Neural crest cell (in vitro differentiated cells): Measurements from ENCODE around the gene ACO2. TPM values are rescaled to one million over a fixed set of nuclear protein-coding genes. Genes with fewer than 3 reads are reported as not detected.
A peak's percentile ranks its signal among the peaks of the same experiment; 100 is the strongest.
"Not testable (repeated sequence)": the region's sequence is repeated elsewhere in the genome, so short reads cannot be mapped to it uniquely, and the experiment has no call there.

Source experiments
- DNase-seq: peaks from one replicate; pipeline ENCODE4 v3.0.0; 2021; ENCODE audit warnings: low read depth, mixed read lengths, low spot score
- H3K27ac Mint-ChIP-seq: one replicate; pipeline ENCODE4 v1.8.0; 2021; ENCODE audit warnings: mild to moderate bottlenecking, mixed read lengths; ENCODE audit not compliant: unreplicated experiment
- H3K27me3 Mint-ChIP-seq: 2 replicates; pipeline ENCODE4 v1.8.0; 2021; ENCODE audit warnings: low read depth, mild to moderate bottlenecking, mixed read lengths
- H3K36me3 Mint-ChIP-seq: 2 replicates; pipeline ENCODE4 v1.8.0; 2021; ENCODE audit warnings: low read depth, mild to moderate bottlenecking, mixed read lengths
- H3K4me1 Mint-ChIP-seq: 2 replicates; pipeline ENCODE4 v1.8.0; 2021; ENCODE audit warnings: mixed read lengths
- H3K4me3 Mint-ChIP-seq: one replicate; pipeline ENCODE4 v1.8.0; 2021; ENCODE audit warnings: mild to moderate bottlenecking, mixed read lengths
- H3K9me3 Mint-ChIP-seq: 2 replicates; pipeline ENCODE4 v1.8.0; 2021; ENCODE audit warnings: mixed read lengths
- long read RNA-seq: library from polyadenylated mRNA; unstranded; transcript quantifications from one replicate; pipeline ENCODE4 v2.0.0, GENCODE V29; 2020
- total RNA-seq: library from RNA; stranded (reverse); gene quantifications from 2 replicates; pipeline ENCODE4 v1.2.1, GENCODE V29; 2021
- TF ChIP-seq, protein P1 (sequence below): fragments of 200-600 bp; sonication (generic); conservative IDR thresholded peaks from 2 replicates; pipeline ENCODE4 v1.5.0; 2021; ENCODE audit warnings: antibody characterized with exemption, mild to moderate bottlenecking

The ACO2 gene
- 71.6 and 80.6 TPM in 2 replicates for total RNA-seq
- long read RNA-seq, transcript ACO2-201 (18 exons, 2,741 nt): major isoform, 379 of 453 reads
- long read RNA-seq, partial matches to known transcripts: 31 of 453 reads
- long read RNA-seq, other reads (novel, unspliced or antisense): 42 of 453 reads

DNA sequence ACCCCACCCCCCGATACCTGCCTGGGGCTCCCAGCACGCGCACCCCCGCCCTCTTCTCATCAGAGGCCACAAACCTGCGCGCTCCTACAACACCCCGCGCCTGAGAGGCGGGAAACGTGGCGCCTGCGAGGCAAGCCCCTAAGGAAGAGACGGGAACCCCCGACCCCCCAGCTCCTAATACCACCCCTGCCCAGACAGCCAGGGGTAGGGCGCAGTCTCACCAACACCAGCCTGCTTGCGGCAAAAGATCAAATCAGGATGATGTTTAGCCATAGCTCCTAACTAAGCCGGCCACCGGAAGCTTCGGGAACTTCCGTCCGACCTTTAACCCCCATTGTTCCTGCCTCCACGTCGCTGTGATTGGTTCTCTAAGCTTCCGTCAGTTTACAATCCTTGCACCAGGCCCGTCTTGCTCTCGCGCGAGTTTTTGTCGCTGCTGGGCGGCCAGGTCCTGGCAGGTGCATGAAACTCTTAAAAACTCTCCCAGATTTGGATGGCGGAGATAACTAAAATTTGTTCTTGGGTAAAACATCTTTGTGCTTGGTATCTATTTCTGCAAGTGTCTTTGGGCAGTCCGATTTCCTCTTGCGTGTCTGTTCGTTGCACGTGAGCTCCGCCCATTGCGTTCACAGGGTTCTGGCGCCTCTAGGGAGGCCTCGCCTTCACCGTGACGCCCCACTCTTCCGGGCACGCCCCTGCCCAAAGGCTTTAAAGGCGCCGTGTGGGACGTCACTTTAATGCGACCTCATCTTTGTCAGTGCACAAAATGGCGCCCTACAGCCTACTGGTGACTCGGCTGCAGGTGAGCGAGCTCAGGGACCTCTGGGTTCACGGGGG, at the start of gene ACO2, which contains the start of gene PHF5A:
Gene ACO2 (plus strand): TSS at position 737 of the 837 bp plus-strand sequence. CDS start 30 bp downstream, at position 767.
Gene PHF5A (minus strand): TSS at position 312 of the 837 bp plus-strand sequence. CDS start 39 bp downstream, at position 273.
- H3K27me3 Mint-ChIP-seq: no peaks in the 10 kb centered on the region
- TF ChIP-seq, protein P1, sequence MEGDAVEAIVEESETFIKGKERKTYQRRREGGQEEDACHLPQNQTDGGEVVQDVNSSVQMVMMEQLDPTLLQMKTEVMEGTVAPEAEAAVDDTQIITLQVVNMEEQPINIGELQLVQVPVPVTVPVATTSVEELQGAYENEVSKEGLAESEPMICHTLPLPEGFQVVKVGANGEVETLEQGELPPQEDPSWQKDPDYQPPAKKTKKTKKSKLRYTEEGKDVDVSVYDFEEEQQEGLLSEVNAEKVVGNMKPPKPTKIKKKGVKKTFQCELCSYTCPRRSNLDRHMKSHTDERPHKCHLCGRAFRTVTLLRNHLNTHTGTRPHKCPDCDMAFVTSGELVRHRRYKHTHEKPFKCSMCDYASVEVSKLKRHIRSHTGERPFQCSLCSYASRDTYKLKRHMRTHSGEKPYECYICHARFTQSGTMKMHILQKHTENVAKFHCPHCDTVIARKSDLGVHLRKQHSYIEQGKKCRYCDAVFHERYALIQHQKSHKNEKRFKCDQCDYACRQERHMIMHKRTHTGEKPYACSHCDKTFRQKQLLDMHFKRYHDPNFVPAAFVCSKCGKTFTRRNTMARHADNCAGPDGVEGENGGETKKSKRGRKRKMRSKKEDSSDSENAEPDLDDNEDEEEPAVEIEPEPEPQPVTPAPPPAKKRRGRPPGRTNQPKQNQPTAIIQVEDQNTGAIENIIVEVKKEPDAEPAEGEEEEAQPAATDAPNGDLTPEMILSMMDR: no peak
- DNase-seq: peak; percentile 96
- H3K36me3 Mint-ChIP-seq: peaks cover 12% of the 10 kb centered on the region
- H3K4me3 Mint-ChIP-seq: peak within 1 kb of the TSS; percentile 92
- H3K4me1 Mint-ChIP-seq: peaks cover 31% of the 10 kb centered on the region
- no peaks in the 10 kb centered on the region for H3K9me3 Mint-ChIP-seq
- peak within 1 kb of the TSS; percentile 99 for H3K27ac Mint-ChIP-seq

DNA sequence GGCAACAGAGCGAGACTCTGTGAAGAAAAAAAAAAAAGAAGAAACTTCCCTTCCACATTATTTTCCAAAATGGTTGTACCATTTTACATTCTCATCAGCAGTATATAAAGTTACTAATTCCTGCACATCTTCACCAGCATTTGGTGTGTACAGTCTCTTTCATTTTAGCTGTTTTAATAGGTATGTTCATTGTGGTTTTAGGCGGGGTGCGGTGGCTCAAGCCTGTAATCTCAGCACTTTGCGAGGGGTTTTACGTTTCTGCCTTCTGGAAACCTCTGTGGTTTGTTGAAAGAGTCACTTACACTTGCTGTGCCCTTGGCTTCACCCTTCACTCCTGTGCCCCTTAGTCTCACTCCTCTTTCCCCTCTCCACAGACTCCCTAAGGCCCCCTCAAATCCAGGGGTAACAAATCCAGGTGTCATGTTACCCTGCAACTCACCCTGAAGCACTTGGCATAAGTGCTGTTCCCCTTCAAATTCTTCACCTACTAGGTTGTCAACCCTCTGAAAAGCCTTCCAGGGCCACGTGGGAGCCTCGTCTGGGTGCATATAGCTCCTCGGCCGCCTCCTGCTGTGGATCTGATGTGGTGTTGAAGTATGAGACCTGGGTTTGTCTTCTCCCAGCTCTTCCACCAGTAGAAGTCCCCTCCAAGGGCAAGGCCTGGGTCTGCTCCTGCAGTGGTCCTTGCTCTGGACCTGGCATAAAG, 43.1 kb upstream of the ACO2 start:
- no peaks in the 10 kb centered on the region for H3K27me3 Mint-ChIP-seq
- TF ChIP-seq, protein P1: no peak
- H3K4me3 Mint-ChIP-seq: no peak overlapping the region
- H3K4me1 Mint-ChIP-seq: no peaks in the 10 kb centered on the region
- no peaks in the 10 kb centered on the region for H3K36me3 Mint-ChIP-seq
- no peaks in the 10 kb centered on the region for H3K9me3 Mint-ChIP-seq
- peak overlapping the region; percentile 31 for H3K27ac Mint-ChIP-seq
- no peak for DNase-seq

DNA sequence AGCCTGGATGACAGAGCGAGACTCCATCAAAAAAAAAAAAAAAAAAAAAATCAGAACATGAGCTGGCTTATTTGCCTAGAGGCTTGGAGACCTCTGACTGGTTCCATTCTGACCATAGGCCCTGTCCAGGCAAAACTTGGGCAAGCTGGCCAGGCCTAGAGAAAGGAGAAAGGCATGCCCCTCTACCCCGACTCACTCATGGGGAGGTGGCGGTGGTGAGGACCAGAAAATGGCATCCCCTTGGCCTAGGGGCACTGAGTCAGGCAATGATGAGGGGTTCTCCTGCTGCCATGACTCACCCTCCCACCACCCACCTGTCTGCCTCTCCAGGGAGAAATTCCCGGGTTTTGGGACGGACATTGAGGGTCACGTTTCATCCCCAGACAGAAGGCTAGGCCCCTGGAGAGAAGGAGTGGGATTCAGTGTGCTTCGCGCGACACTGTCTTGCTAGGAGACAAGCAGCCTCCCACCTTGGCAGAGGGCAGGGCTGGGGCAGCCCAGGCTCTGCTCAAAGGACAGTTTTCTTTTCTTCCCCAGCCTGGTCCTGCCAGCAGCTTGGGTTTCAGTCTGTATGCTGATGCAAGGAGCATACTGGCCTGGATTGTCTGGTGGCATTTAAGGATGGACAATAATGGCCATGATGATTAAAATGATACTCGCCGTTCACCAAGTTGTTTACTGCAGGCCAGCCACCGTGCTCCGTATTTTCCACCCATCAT, 39.5 kb upstream of the ACO2 start:
- H3K27me3 Mint-ChIP-seq: no peaks in the 10 kb centered on the region
- H3K36me3 Mint-ChIP-seq: peaks cover 16% of the 10 kb centered on the region
- TF ChIP-seq, protein P1: no peak
- H3K4me3 Mint-ChIP-seq: no peak overlapping the region
- H3K27ac Mint-ChIP-seq: no peak overlapping the region
- no peaks in the 10 kb centered on the region for H3K4me1 Mint-ChIP-seq
- DNase-seq: no peak
- no peaks in the 10 kb centered on the region for H3K9me3 Mint-ChIP-seq

DNA sequence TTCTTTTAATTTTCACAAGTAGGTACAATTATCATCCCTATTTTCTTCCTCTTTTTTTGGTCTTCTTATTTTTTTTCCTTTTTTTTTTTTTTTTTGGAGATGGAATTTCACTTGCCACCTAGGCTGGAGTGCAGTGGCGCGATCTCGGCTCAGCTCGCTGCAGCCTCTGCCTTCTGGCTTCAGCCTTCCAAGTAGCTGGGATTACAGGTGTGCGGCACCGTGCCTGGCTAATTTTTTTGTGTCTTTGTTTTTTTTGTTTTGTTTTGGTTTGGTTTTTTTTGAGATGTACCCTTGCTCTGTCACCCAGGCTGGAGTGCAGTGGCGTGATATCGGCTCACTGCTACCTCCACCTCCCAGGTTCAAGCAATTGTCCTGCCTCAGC, 39.0 kb upstream of the ACO2 start:
- Mint-ChIP-seq H3K27me3 (no peaks in the 10 kb centered on the region), H3K9me3 (no peaks in the 10 kb centered on the region), H3K4me3 (no peak overlapping the region), H3K4me1 (no peaks in the 10 kb centered on the region), H3K36me3 (peaks cover 16% of the 10 kb centered on the region), H3K27ac (no peak overlapping the region)
- TF ChIP-seq, protein P1: no peak
- no peak for DNase-seq

DNA sequence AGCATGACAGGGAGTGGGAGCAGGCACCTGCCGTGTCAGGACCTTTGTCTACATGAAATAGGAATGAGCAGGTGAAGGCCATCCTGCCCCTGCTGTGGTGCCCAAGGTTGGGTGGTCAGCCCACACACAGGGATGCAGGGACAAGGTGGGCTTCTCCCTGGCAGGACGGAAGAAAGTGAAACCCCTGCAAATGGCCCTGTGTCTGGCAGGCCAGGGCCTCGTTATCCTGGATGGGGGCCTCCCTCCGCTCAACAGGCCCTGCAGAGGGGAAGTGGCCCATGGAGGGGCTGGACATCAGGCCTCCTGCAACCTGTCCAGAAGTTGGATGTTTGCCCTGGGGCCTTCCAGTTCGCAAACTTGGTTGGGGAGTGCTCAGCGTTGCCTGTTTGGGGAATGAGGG, 37.3 kb upstream of the ACO2 start:
- TF ChIP-seq, protein P1: no peak
- H3K36me3 Mint-ChIP-seq: peaks cover 21% of the 10 kb centered on the region
- no peaks in the 10 kb centered on the region for H3K27me3 Mint-ChIP-seq
- no peak for DNase-seq
- H3K4me3 Mint-ChIP-seq: peak overlapping the region; percentile 39
- no peaks in the 10 kb centered on the region for H3K4me1 Mint-ChIP-seq
- no peak overlapping the region for H3K27ac Mint-ChIP-seq
- H3K9me3 Mint-ChIP-seq: no peaks in the 10 kb centered on the region

DNA sequence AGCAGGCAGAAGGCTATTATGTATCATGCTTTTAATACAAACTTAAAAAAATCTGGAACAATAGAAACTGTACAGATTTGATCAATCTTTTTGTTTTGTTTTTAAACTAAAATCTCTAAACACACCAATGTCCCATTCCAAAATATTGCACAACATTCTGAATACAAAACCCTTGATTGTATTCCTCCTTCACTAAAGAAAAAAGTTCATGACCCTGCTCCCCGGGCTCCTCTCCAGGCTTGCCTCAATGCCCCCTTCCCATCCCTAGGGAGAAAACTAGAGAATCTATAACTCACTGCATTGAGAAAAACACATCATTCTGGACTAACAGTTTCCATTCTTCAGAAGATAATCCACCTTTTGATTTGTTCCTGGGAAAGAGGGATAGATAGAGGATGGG, 35.4 kb upstream of the ACO2 start:
- H3K36me3 Mint-ChIP-seq: peaks cover 21% of the 10 kb centered on the region
- not testable (repeated sequence) for H3K9me3 Mint-ChIP-seq, DNase-seq, H3K4me1 Mint-ChIP-seq, H3K27me3 Mint-ChIP-seq, H3K27ac Mint-ChIP-seq, H3K4me3 Mint-ChIP-seq

DNA sequence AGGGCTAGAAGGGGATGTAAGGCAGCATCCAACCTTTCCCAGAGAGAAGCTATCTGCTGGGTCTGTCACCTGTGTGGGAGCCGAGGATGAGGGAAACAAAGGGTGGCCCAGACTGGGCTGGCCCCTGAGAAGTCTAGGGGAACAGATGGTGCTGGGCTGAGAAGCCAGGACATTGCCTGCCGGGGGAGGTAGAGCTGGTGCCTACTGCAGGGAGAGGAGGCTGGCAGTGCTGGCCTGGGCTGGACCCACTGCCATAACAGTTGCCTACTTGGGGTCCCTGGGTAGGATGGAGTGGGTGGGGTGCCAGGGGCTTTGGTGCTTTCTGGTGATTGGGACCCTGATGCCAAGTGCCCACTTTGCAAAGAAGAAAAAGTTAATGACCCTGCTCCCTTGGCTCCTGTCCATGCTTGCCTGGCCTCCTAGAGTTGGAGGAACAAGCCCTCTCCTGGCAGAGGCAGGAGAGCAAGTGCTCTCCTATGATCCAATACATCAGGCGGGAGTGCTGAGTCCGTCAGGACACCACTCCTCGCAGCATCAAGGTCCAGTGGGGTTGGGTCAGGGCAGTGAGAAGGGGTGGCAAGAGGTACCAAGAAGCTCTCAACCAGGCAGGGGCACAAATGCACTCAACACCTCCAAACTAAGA, 34.4 kb upstream of the ACO2 start:
- DNase-seq, H3K9me3 Mint-ChIP-seq, H3K4me1 Mint-ChIP-seq, H3K27me3 Mint-ChIP-seq: not testable (repeated sequence)
- peak overlapping the region; percentile 67 for H3K27ac Mint-ChIP-seq
- H3K4me3 Mint-ChIP-seq: peak overlapping the region; percentile 27
- H3K36me3 Mint-ChIP-seq: peaks cover 21% of the 10 kb centered on the region
